Stimulated activated CD8-positive, alpha-beta memory T cell treated with anti-CD3 and anti-CD28 coated beads, Interleukin-4, amount 100 ng/mL, for 24 hours (primary cell): ENCODE results near the gene KCND3.

ENCODE experiments used
- DNase-seq: peaks from one replicate; pipeline ENCODE4 v3.0.0-alpha.2; 2020; ENCODE audit warnings: low read depth

Gene KCND3

DNA sequence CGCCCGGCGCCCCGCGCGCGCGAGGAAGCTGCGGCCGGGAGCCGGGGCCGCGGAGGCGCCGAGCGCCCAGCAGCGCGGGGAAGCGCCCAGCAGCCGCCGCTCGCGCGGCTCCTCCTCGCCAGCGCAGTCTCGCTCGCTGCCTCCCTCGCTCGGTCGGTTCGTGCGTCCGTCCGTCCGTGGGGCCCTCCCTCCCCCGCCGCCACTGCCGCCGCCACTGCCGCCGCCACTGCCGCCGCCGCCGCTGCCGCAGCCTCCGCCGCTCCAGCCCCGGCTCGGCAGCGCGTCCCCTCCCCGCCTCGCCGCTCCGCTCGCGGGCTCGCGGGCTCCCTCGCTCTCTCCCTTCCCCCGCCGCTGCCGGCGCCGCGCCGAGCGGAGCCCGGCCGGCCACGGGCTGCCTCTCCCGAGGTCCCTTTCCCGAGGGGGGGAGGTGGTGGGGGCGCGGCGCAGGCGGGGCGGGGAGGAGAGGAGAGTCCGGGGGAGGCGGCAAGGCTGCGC is at the start of gene KCND3:
Gene KCND3, minus strand, starts transcription at position 138 of the 495 bp plus-strand sequence.
- DNase-seq = no peak

DNA sequence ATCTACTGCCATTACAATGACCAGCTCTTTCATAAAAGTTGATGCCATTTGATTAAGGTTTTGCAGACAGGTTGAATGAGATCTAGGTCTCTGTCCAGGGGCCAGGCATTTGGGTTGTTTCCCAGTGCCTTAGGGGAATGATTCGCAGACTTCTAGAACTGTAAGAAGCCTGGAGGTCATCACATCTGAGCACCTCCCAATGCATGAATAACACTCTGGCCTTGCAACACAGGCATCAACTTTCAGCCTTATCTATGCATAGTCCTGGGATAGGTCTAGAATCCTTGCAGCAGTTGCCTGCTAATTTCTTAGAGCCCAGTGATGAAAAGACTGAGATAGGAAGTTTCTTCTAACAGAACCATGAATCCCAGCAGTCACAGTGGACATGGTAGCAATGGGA is 44.8 kb upstream of the KCND3 start:
- no peak for DNase-seq

DNA sequence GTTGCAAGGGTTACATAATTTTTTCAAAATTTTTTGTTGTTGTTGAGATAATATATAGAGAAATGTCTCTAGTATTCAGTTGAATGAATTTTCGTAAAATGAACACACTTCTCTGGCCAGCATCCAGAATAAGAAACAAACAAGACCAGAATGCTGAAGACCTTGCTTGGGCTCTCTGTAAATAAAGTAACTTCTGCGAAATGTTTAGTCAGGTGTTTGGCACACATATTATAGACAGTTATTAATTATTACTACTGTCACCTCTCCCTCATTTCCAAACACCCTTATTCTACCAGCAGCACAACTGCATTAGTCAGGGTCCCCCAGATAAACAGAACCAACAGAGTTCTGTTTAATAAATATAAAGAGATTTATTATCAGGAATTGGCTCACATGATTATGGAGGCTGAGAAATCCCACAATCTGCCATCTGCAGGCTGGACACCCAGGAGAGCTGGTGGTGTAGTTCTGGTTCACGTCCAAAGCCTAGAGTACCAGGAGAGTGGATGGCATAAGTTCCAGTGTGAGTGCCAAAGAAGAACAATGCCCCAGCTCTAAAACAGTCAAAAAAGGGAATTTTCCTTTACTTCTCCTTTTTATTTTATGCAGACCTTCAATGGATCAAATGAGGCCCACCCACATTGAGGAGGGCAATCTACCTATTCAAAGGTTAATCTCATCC is 44.1 kb upstream of the KCND3 start:
- DNase-seq = no peak

DNA sequence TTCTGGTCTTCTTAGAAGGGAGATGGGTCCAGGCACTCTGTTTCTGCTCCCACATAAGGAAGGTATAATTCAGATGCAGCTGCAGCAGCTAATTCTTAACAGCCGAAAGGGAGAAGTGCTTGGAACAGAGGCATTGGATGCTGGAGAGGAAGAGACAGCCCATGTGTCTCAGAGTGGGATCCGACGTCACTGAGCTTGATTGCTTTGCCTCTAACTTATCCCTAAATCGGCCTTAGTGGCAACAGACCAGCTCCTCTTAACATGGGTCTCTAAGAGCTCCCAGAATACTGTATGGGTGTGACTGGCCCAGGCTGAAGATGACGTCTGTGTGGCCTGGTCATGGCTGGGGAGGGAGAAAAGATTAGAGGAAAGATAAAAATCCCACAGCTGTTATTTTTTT is 40.7 kb upstream of the KCND3 start:
- no peak for DNase-seq

DNA sequence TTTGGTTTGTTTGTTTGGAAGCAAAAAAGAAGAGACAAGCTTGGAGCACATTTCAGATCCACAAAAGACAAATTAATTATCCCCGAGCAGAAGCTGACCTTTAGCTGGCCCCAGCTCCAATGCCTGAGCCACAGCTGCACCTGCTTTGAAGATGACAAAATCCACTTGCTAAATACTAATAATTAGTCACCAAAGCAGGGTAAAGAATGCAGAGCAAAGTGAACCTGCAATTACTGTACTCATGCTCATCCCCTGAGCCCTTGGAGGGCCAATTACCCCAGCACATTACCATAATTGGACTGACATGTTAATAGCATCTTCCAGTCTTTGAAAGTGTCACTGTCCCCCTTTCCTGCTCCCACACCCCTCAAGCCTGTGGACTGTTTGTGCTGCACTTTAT is 38.2 kb upstream of the KCND3 start:
- DNase-seq = no peak

DNA sequence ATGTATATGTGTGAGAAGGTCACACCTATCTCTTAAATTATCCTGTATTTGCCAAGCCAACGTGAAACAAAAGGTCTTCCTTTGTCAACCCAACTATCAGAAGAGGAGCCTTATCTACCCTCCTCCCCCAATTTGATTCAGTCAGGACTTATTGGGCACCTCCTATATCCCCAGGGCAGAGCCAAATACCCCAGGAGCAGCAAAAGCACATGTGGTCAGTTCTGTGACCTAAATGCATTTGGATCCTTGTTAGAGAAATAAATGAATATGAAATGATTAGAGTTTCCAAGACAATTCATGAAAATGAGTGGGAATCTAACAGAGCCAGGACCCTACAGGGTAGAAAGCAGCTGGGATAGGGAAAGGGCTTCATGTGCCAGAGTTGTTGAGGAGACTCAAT is 37.0 kb upstream of the KCND3 start:
- no peak for DNase-seq

DNA sequence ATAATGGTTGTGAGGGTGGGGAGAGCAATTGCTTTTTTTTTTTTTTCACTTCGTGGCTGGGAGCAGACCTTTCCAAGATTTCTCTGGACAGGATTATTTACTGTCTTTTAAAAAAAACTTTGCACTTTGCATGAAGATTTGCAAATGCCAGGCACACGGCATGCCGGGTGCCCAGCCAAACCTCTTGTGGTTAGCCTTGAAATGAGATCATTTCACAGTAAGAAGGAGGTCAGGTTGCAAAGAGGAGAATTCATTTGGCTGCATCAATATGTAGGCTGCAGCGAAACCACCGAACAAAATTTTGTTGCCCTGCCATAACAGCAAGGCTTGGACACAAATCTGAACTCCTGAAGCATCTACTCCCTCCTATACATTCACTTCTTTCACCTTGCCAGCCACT is 36.5 kb upstream of the KCND3 start:
- no peak for DNase-seq

DNA sequence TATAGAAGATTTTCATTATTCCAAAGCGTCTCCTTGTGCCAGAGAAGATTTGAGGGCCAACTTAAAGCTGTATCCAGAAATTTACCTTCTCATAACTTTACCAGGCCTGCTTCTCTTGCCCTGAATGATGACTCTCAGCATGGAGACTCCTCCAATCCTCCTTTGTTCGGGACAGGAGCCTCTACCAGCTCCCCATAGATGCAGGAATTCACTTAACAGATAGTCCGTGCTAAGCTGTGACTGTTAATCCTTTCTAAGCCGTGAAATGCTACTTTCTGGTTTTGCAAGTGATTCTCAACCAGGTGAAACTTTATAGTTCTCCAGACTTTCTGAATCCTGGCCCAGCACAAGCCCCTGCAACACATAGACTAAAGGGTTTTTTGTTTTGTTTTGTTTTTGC is 31.8 kb upstream of the KCND3 start:
- no peak for DNase-seq

DNA sequence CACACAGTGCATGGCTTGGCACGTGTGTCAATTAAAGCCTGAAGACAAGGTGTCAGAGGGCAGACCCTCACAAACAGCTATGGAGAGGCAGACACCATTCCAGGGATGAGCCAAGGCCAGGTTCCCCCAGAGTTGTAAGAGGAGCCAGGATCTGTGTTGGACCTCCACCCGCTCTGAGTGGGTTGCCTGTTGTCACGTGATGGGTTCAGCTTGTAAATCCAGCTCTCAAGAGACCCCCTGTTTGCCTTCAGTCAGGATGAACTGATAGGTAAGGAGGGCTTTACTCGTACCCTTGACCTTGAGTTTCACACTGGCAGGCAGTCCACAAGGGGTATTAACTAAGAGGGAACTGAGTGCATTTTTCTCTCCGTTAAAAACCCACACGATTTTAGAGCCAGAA is 27.7 kb upstream of the KCND3 start:
- DNase-seq = no peak

DNA sequence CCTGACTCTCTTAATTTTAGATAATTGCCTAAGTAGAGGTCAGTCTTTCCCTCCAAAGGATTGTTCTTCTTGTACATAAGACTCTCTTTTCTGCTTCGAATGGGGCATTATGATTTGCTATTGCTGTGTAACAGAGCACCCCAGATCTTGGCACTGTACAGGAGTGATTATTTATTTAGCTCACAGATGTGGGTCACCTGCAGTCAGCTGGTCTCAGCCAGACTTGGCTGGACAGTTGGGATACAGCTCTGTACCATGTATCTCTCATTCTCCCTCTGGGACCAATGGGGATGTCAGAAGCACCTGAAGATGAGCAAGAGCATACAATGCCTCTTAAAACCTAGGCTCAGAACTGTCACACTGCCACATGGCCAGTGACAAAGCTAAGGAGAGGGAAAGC is 23.4 kb upstream of the KCND3 start:
- no peak for DNase-seq

DNA sequence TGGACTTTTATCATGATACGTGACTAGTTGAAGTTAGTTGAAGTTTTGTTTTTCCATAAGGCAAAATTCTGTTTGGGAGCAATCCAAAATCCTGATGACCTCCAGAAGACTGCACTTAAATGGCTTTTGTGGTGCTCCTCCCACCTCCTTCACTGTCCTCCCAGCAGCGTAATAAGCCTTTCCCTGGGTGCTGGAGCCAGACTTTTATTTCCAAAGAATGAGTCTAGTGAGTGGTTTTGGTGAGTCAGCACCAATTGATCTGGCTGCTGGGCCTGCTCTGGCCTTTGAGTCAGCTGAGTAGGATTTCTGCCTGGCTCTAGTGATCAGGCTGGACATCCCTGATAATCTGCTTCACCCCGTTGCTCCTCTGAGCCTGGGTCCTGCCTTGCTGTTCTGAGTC is 21.7 kb upstream of the KCND3 start:
- no peak for DNase-seq

DNA sequence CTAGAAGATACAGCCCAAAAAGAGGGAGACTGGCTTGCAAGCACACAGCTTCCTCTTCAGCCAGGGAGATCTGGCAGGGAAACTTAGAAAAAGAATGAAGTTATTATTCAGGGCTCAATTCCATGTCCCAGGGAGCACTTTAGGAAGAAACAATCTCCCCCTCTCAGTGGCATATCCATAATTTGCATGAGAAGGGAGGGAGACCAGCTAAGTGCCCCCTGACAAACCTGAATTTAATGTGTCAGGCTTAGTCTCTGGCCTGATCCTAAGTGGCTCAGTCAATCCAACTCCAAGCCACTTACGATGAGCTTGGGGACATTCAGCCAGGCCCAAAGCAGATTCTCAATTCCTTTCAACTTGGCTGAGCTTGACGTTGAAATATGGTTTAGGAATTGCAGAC is 17.7 kb upstream of the KCND3 start:
- no peak for DNase-seq

DNA sequence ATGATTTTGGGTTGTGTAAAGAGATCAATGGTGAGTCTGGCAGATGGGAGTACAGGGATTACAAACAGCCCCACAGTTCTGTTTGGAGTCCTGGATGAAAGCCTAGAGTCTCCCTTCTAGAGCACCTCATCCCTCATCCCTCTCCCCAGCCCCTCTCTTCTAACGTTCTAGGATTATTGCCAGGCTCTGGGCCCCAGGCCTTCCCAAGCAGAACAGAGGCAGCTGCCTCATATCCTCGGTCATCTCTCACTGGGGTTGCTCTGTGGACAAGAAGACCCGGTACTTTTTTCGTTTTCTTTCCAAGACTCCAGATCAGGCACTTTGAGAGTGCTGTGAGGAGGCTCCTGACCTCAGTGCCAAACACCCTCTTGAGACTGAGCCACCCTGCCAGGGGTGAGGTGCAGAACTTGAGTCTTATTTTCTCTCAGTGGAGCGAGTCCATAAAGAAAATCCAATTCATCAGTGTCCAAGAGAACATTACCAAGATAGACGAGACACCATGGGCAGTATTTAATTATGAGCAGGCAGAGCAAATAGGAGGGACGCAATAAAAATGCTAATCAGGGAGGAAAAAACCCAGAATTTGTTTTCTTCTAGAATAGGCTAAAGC is 17.1 kb upstream of the KCND3 start:
- no peak for DNase-seq

DNA sequence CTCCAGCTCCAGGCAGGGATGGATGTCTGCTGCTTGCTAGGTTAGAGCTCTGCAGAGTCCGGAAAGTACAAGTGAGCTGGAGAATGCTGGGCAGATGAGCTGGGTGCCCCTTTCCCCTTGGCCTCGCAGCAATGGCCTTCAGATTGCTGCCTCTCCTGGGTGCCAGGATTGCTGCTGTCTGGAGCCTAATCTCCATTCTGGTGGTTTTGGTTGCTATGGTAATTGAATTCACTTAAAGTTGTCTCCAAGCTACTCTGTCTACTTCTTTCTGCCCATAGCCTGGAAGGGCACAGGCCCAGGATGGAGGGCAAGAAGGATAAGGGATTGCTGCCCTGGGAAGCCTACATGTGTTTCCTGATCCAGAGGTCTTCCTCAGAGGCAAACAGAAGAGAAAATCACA is 14.6 kb upstream of the KCND3 start:
- DNase-seq = no peak

DNA sequence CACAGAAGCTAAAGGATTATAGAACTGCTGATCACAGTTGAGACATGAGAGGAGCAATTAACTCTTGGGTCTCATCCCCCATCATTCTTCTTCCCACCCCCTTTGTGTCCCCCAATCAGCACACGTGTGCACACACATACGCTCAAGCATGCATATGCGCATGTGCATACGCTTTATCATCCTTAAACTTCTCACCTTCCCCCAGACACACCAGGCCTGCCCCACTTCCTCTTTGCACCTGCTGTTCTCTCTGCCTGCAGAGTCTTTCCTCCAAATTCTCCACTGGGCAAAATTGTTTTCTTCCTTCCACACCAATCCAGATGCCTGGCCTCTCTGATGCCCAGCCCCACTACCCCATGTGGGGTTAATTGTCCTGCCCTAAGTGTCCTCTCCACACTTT is 13.0 kb upstream of the KCND3 start:
- DNase-seq = no peak

DNA sequence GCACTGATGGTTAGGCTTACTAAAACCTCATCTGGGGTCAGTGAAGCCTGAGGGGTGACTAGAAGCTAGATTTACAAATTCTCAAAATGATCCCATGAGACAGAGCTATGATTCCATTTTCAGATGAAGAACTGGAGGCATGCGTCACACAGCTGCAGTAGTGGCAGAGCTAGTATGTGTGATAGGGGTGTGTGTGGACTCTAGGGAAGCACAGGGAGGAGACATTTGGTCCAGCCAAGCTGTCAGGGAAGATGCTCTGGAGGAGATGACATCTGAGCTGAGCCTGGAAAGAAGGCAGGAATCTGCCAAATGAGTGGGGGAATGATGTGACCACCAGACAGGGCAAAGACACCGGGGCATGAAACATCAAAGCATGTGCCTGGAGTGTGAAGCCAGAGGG is 12.0 kb upstream of the KCND3 start:
- DNase-seq = no peak

DNA sequence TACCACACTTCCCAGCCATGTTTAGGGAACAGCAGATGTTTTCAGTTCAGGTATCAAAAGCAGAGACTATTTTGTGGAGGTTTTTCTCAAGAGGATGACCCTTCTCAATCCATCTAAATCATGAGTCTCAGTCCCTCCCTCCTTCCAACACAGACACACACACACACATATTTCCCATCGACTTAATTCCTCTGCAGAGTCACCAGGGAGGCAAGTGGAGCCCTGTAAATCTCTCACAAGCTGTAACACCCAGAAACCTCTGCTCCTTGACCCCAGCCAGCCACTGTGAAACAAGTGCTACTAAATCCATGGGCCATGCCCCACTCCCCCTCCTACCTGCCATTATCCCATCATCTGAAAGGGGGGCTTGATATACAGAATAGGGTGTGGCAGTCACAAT is 10.6 kb upstream of the KCND3 start:
- no peak for DNase-seq

DNA sequence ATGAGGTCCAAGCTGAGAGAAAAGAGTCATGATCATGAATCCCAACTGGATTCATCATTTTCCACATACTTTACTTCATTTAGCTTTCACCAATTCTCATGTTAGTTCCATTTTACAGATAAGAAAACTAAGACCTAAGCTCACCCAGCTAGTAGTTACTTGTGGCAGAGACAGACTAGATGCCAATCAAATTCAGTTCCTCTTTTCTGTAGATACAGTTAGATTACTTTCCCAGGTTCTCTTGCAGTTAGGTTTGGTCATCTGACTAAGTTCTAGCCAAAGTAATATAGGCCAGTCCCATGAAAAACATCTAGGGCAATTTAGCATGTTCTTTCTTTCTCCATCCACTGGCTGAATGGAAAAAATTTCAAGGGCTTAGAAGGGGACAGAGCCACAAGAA is 8.9 kb upstream of the KCND3 start:
- no peak for DNase-seq

DNA sequence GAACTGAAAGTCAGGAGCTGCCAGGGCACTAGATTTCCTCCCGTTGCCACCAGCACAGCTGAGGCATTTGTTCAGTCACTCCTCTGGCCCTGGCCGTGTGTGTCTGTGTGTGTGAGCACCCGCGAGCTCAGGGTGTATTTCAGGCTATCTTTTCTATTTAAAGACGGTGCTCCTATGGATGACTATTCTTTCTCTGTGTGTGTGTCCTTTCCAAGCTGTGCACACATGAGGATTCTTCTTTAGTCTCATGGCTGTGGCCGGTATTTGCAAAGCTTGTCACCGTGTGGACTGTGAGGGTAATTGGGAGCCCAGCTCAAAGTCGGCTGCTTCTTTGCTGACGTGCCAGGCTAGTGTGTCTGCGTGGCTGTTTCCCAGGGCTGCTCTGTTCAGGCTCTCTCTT is 3.0 kb upstream of the KCND3 start:
- DNase-seq = no peak

DNA sequence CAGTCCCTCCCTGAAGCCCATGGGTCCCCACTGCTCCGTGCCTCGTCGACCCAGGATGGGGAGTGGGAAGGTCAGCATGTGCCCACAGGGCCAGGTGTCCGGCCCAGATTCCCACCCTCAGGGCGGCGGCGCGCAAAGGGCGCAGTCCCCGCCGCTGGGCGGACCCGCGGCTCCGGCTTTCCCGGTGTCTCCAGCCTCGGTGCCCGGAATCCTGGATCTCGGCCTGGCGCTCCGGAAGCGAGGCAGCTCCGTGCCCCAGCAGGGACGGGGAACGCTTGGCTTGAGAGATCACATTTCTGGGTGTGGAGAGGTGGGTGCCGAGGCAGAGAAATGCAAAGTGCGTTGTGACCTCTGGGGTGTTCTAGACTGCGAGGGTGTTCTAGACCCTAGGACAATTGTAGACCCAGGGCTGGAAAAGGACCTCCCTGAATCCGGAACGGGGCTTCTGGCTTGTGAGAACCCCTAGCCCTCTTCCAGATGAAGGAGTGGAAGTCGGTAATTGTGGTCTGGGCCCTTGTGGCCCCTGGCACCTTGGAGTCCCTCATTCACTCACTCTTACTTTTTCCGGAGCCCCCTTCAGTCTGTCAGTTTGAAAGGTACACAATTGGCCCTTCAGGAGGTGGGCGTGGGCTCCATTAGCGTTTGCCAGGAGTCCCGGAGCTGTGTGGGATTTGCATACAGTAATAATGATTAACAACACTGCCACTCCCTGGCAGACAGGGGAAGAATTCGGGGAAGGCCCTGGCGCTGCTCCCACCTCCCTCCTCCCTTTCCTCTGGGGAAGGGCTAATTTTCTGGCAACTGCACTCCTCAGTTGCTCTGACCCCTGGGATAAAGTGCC is 1.6 kb upstream of the KCND3 start:
- no peak for DNase-seq

DNA sequence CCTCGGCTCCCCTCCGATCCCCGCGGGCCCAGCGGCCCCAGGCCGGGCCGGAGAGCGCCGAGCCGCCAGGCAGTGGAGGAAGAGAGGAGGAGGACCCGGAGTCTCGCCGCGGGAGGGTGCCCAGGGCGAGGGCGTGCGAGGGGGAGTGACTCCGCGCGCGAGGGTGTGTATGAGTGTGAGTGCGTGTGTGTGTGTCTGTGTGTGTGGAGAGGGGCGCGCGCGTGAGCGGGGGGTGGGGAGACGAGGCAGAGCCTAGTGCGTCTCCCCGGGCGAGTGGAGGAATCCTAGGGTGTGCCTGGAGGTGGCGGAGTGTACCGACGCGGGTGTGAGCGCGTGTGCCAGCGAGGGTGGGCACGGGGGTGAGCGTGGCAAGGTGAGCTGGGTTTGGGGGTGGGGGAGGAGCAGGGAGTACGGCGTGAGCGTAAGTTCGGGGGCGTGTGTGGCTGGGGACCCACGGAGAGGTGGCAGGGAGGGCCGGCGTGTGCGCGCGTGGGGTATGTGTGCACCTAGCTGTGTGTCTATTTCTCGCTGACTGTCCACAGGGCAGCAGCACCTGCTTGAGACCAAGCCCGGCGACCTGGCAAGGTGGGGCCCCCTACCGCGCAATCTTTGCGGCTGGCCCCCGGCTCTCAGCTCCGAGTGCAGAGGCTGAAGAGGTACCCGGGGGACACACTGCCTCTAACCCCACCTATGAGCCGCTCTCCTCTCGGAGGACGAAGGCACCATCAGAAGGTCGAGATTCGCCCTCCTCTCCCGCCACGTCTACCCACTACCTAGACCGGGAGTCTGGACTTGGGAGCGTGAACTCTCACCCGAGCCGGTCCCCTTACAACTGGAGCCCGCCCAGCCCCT is 784 bp upstream of the KCND3 start:
- DNase-seq = no peak

DNA sequence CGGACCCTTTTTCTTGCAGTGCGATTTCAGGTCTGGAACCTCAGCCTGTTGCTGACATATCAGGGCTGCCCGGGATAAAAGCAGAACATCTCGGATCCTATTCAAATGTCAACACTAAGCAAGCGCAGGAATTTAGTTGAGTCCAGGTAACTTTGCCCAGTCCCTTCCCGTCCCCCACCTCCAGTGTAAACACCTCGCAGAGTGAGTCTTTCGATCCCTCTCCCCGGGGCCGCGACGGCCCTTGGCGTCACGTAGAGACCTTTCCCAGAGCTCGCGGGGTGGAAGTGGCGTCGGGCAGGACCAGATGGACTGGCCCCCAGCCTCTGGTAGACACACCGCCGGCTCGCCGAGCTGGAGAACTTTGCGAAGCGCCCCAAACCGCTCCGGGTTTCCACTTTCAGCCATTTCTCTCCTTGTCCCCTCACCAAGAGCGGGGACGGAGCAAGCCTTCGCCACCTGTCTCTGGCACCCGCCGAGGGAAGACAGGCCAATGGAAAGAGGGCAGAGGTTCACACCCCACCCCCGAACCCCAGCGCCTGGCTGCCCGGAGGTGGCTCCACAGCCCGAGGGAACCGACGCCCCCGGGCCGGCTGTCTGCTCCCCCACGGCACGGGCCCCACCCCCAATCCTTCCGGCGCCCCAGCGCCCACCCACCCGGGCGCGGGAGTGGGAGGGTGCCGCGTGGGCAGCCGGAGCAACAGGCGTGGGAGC is 570 bp downstream of the KCND3 start:
- no peak for DNase-seq
